HepG2 (cell line): ENCODE results near the gene METTL1. TPM values are rescaled to one million over a fixed set of nuclear protein-coding genes. Genes with fewer than 3 reads are reported as not detected.

Source experiments
- AHDC1 ChIP-seq: sonication (generic); formaldehyde crosslinking; IDR thresholded peaks from 2 replicates; pipeline ENCODE4 v1.5.1; 2020; ENCODE audit warnings: mild to moderate bottlenecking, missing genetic modification reagents, borderline replicate concordance
- CENPX ChIP-seq: sonication (generic); formaldehyde crosslinking; IDR thresholded peaks from 2 replicates; pipeline ENCODE4 v1.9.0; 2021; ENCODE audit warnings: mild to moderate bottlenecking, missing genetic modification reagents, moderate library complexity
- GABPB1 ChIP-seq: IDR thresholded peaks from 2 replicates; pipeline ENCODE4 v1.6.1; 2016; ENCODE audit warnings: mild to moderate bottlenecking, missing genetic modification reagents, moderate library complexity, missing compliant biosample characterization
- HOXA7 ChIP-seq: sonication (generic); formaldehyde crosslinking; IDR thresholded peaks from 2 replicates; pipeline ENCODE4 v1.8.1; 2022; ENCODE audit warnings: mild to moderate bottlenecking, missing genetic modification reagents, moderate library complexity
- KLF15 ChIP-seq: sonication (generic); formaldehyde crosslinking; IDR thresholded peaks from 2 replicates; pipeline ENCODE4 v1.8.1; 2023; ENCODE audit warnings: borderline replicate concordance, mild to moderate bottlenecking, inconsistent platforms, missing genetic modification reagents, mixed read lengths
- MAFG ChIP-seq: sonication (generic); formaldehyde crosslinking; IDR thresholded peaks from 2 replicates; pipeline ENCODE4 v1.5.1; 2020; ENCODE audit warnings: mild to moderate bottlenecking, missing genetic modification reagents
- MLXIP ChIP-seq: sonication (generic); formaldehyde crosslinking; IDR thresholded peaks from 2 replicates; pipeline ENCODE4 v1.9.0; 2021; ENCODE audit warnings: missing genetic modification reagents, borderline replicate concordance
- NFKB2 ChIP-seq: sonication (generic); formaldehyde crosslinking; IDR thresholded peaks from 2 replicates; pipeline ENCODE4 v1.4.0; 2020; ENCODE audit warnings: missing genetic modification reagents, borderline replicate concordance
- NONO ChIP-seq, 2 experiments: fragments of 450-650 bp in 1 of 2; sonication (generic) in 1 of 2; formaldehyde crosslinking in 1 of 2; IDR thresholded peaks in 1 of 2; conservative IDR thresholded peaks in 1 of 2; 2 replicates each; pipeline versions ENCODE4 v1.6.1 to v1.8.0; 2017 to 2022; ENCODE audit warnings: mild to moderate bottlenecking in 1 of 2, missing genetic modification reagents in 1 of 2, moderate library complexity in 1 of 2
- PLSCR1 ChIP-seq: sonication (generic); formaldehyde crosslinking; IDR thresholded peaks from 2 replicates; pipeline ENCODE4 v1.5.0; 2020; ENCODE audit warnings: missing genetic modification reagents, mild to moderate bottlenecking, borderline replicate concordance
- RAD21 ChIP-seq: fragments of 450-650 bp; formaldehyde crosslinking; IDR thresholded peaks from 2 replicates; pipeline ENCODE4 v1.5.0; 2020; ENCODE audit warnings: mild to moderate bottlenecking
- RBFOX2 ChIP-seq: fragments of 200-400 bp; formaldehyde crosslinking; IDR thresholded peaks from 2 replicates; pipeline ENCODE4 v1.6.1; 2017; ENCODE audit warnings: low read depth, mild to moderate bottlenecking, low read length
- ZNF260 ChIP-seq: sonication (generic); formaldehyde crosslinking; IDR thresholded peaks from 2 replicates; pipeline ENCODE4 v1.4.0; 2020; ENCODE audit warnings: missing genetic modification reagents, low read depth, mild to moderate bottlenecking, borderline replicate concordance
- ZNF33B ChIP-seq: sonication (generic); formaldehyde crosslinking; IDR thresholded peaks from 2 replicates; pipeline ENCODE4 v1.5.1; 2020; ENCODE audit warnings: mild to moderate bottlenecking, missing genetic modification reagents
- ZNF768 ChIP-seq: sonication (generic); formaldehyde crosslinking; IDR thresholded peaks from 2 replicates; pipeline ENCODE4 v1.4.0; 2020; ENCODE audit warnings: missing genetic modification reagents
- ZNF788 ChIP-seq: sonication (generic); formaldehyde crosslinking; IDR thresholded peaks from 2 replicates; pipeline ENCODE4 v1.5.0; 2020; ENCODE audit warnings: mild to moderate bottlenecking, missing genetic modification reagents, borderline replicate concordance
- polyA plus RNA-seq, 8 experiments: library from polyadenylated mRNA; depleted of rRNA in 3 of 8; stranded (reverse) in 7 of 8; unstranded in 1 of 8; fragments of >200 nt; fragmentation: Illumina TruSeq in 4 of 8; extraction: Trizol in 4 of 8; gene quantifications; 2 replicates each; pipeline versions ENCODE4 v1.2.1 to v1.2.3, GENCODE V29; 2011 to 2016; ENCODE audit warnings: low read depth in 4 of 8, missing spikeins in 1 of 8, mixed read lengths in 1 of 8; ENCODE audit not compliant: insufficient read depth in 1 of 8
- total RNA-seq, 5 experiments: library from RNA; depleted of rRNA; stranded (reverse); fragments of >200 nt; fragmentation: Illumina TruSeq; extraction: Trizol; gene quantifications; 2 replicates each; pipeline ENCODE4 v1.2.3, GENCODE V29; 2016; ENCODE audit warnings: low read depth in 1 of 5
- TF ChIP-seq, protein P1 (sequence below): sonication (generic); formaldehyde crosslinking; IDR thresholded peaks from 2 replicates; pipeline ENCODE4 v1.8.1; 2022; ENCODE audit warnings: mild to moderate bottlenecking, missing genetic modification reagents

The METTL1 gene
- total and polyA plus RNA-seq, 2 of the 13 experiments (the other 11 are each of a cell fraction or from before 2014, with no cell fraction given), result 34.7 to 36.9 TPM

- TF ChIP-seq KLF15 (CRISPR knock-in tag) (0 out of 2 replicates have a peak, but pooled peaks have one; percentile 39), NONO (IDR thresholded peaks at IDR 0.05) (no peak), NONO (CRISPR knock-in tag; conservative IDR thresholded peaks at IDR 0.05) (peak; percentile 73), NFKB2 (CRISPR knock-in tag) (no peak; the same call in 1 of the 2 replicates), GABPB1 (CRISPR knock-in tag) (peak; percentile 73; the same call in 1 of the 2 replicates), ZNF260 (CRISPR knock-in tag) (no peak), HOXA7 (CRISPR knock-in tag) (no peak), RAD21 (peak; percentile 24; the same call in 1 of the 2 replicates), RBFOX2 (peak; percentile 46), MLXIP (CRISPR knock-in tag) (no peak), ZNF768 (CRISPR knock-in tag) (peak; percentile 48; the same call in 1 of the 2 replicates), MAFG (no peak), ZNF33B (peak; percentile 23; the same call in 1 of the 2 replicates), CENPX (no peak), ZNF788 (no peak), PLSCR1 (CRISPR knock-in tag) (no peak), AHDC1 (CRISPR knock-in tag) (0 out of 2 replicates have a peak, but pooled peaks have one; percentile 24)
- TF ChIP-seq, protein P1, sequence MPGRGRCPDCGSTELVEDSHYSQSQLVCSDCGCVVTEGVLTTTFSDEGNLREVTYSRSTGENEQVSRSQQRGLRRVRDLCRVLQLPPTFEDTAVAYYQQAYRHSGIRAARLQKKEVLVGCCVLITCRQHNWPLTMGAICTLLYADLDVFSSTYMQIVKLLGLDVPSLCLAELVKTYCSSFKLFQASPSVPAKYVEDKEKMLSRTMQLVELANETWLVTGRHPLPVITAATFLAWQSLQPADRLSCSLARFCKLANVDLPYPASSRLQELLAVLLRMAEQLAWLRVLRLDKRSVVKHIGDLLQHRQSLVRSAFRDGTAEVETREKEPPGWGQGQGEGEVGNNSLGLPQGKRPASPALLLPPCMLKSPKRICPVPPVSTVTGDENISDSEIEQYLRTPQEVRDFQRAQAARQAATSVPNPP (CRISPR knock-in tag), result 0 out of 2 replicates have a peak, but pooled peaks have one; percentile 37
These were observed 6.8 kb downstream of the METTL1 start (continued) for GRCh38 chr12:57765003-57765697.
